Measurements from ENCODE around the gene CLEC4M.

Gene CLEC4M

GRCh38 chr19:7762719-7763293 is at the start of gene CLEC4M:
Gene CLEC4M, plus strand, starts transcription at chr19:7763243. Its CDS starts 24 bp downstream, at chr19:7763267.
- DNase-seq (ENCODE audit: low read depth in 2 of 3, low spot score in 1 of 3) = no peak

GRCh38 chr19:7715671-7716070 is 47.4 kb upstream of the CLEC4M start:
- DNase-seq (ENCODE audit: low read depth in 2 of 3, low spot score in 1 of 3) = no peak

DNA sequence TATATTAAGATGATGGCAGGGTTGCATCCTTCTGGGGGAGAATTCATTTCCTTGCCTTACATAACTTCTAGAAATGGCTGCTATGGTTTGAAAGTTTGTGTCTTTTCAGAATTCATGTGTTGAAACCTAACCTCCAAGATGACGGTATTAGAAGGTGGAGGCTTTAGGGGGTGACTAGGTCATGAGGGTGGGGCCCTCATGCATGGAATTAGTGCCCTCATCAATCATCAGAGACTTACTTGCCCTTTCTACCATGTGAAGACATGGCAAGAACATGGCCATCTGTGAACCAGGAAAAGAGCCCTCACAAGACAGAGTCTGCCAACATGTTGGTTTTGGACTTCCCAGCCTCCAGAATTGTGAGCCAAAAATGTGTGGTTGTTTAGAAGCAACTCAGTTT is 46.3 kb upstream of the CLEC4M start:
- no peak for DNase-seq (ENCODE audit: low read depth in 2 of 3, low spot score in 1 of 3)

GRCh38 chr19:7718668-7719067 is 44.4 kb upstream of the CLEC4M start:
- no peak for DNase-seq (ENCODE audit: low read depth in 2 of 3, low spot score in 1 of 3)

DNA sequence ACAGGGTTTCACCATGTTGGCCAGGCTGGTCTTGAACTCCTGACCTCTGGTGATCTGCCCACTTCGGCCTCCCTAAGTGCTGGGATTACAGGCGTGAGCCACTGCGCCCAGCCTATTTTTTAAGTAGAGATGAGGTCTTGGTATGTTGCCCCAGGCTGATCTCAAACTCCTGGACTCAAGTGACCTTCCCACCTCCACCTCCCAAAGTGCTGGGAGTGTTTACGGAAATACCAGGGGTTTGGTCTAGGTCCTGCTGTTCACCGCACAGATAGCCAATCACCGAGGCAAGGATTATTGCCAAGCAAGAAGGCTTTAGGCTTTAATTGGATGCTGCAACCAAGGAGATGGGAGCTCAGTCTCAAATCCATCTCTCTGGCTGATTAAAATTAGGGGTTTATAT is 42.7 kb upstream of the CLEC4M start:
- DNase-seq (ENCODE audit: low read depth in 2 of 3, low spot score in 1 of 3) = no peak

DNA sequence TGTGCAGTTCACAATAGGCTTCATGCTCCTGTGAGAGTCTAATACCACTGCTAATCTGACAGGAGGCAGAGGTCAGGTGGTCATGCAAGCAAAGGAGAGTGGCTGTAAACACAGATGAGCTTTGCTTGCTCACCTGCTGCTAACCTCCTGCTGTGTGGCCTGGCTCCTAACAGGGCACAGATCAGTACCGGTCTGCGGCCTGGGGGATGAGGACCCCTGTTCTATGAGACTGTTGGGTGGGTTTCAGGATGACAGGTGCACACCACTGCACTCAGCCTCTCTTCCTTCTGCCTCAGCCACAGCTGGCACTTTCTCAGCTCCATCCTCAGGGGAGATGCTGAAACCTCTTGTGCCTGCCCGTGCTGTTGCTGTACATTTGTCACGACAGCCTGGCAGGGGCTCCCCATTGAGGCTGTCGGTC is 40.8 kb upstream of the CLEC4M start:
- DNase-seq (ENCODE audit: low read depth in 2 of 3, low spot score in 1 of 3) = no peak

- DNase-seq (ENCODE audit: low read depth in 2 of 3, low spot score in 1 of 3) = no peak
Observed at GRCh38 chr19:7725791-7726190, 37.3 kb upstream of the CLEC4M start.

GRCh38 chr19:7729211-7729610 is 33.8 kb upstream of the CLEC4M start:
- no peak for DNase-seq (ENCODE audit: low read depth in 2 of 3, low spot score in 1 of 3)

DNA sequence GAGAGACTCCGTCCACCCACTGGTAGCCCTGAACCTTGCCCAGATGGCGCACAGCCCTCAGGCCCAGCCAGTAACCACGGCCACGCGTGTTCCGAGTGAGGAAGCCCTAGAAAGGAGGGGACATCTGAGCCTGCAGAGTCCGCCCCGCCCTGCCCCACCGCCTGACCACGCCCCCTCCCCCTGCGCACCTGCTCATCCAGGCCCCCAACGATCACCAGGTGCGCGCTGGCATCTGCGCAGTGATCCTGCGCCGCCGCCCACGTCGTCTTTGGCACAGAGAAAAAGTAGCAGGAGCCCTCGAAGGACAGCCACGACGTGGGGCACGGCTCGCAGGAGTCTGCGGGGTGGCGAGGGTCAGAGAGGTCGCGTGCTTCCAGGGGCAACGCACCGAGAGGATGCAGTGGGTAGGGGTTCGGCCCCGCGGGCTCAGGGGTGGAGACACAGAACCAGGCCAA is 33.2 kb upstream of the CLEC4M start:
- DNase-seq (ENCODE audit: low read depth in 2 of 3, low spot score in 1 of 3) = no peak

- DNase-seq (ENCODE audit: low read depth in 2 of 3, low spot score in 1 of 3) = no peak
Observed at GRCh38 chr19:7730286-7731217, 32.5 kb upstream of the CLEC4M start.

DNA sequence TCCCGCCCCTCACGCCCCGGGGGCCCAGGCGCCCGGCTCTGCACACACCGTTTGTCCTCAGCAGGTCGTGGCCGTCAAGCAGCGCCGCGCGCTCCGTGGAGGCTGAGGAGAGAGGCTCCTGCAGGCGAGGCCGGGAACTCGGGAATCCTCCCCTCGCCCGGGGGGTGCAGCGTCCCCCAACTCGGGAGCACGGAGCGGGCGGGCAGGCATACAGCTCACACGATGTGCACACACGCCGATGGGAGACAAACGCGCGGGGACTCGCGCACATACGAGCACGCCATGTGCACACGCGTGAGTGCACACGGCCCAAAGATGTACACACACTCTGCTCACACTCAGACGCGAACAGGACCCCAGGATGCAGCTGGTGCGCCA is 31.8 kb upstream of the CLEC4M start:
- DNase-seq (ENCODE audit: low read depth in 2 of 3, low spot score in 1 of 3) = no peak

- DNase-seq (ENCODE audit: low read depth in 2 of 3, low spot score in 1 of 3) = no peak
Observed at GRCh38 chr19:7731615-7732014, 31.4 kb upstream of the CLEC4M start.

DNA sequence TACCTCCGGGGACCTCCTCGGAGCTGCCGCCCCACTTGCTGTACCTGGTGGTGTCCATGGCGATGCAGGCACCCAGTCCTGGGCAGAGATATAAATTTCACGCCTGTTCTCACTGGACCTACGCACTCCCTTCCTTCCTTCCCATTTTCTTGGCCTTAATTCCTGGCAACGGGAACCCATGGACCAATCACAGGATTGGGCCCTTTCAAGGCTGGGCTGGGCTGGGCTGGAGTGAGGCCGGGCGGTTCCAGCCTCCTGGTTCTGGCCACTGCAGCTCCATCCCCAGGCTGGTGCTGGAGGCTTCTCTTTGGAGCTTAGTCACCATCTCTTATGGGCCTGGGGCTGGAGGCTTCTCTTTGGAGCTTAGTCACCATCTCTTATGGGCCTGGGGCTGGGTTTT is 31.0 kb upstream of the CLEC4M start, which contains the start of gene CLEC4G:
Gene CLEC4G (minus strand): TSS at position 66 of the 400 bp plus-strand sequence. CDS start 8 bp downstream, at position 58.
- no peak for DNase-seq (ENCODE audit: low read depth in 2 of 3, low spot score in 1 of 3)

DNA sequence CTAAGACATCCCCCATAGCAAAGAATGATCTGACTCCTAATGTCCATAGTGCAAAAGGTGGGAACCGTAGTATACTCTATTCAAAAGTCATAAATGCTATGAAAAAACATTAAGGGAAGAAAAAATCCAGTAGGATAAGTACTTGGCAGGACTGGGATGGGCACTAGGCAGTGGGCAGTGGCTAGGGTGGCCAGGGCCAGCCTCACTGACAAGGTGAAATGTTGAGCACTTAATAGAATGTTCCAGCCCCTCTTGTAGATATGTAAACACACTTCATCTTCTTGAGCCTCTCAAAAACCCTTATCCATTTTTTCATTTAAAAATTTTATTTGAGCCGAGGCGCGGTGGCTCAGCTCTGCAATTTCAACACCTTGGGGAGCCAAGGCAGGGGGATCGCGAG is 29.7 kb upstream of the CLEC4M start:
- no peak for DNase-seq (ENCODE audit: low read depth in 2 of 3, low spot score in 1 of 3)

DNA sequence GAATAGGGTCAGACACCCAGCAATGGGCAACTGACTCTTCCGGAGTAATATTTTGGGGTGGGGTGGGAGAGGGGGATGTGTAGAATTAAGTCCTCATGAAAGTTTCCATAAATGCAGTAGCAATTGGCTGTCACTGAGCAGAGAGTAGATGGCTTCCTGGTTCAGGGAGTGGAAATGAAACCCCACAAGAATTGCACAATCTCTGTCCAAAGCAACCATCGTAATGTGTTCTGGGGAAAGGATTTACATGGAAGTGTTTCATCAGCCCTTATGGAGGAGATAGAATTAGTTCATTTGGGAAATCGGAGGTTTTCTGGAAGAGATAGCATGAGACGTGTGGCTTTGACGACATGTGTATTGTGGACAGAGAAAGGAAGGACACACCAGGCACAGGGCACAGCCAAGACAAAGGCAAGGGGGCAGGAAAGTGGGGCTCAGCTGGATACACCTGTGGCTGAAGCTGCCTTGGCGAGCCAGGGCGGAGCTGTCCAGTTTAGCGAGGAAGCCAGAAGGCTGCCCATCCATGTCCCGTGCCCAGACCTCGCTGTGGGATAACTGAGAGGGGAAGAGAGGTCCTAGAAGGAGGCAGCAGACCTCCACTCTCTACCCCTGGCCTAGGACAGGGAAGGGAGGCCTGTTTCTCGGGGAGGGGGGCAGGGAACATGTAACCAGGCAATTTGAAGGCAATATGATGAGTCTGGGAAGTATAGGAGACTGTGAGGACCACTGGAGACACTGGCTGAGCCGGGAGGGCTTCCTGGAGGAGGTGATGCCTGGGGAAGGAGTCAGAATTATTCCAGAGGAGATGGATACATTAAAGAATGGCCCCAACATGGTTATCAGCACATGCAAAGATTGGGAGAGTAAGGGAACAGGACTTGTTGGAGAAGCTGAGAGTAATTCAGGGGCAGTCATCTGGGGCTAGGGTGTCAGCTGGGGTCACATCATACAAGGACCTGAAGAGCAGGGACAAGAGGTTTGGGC is 28.5 kb upstream of the CLEC4M start:
- no peak for DNase-seq (ENCODE audit: low read depth in 2 of 3, low spot score in 1 of 3)

- no peak for DNase-seq (ENCODE audit: low read depth in 2 of 3, low spot score in 1 of 3)
Observed at GRCh38 chr19:7736148-7736547, 26.9 kb upstream of the CLEC4M start.

DNA sequence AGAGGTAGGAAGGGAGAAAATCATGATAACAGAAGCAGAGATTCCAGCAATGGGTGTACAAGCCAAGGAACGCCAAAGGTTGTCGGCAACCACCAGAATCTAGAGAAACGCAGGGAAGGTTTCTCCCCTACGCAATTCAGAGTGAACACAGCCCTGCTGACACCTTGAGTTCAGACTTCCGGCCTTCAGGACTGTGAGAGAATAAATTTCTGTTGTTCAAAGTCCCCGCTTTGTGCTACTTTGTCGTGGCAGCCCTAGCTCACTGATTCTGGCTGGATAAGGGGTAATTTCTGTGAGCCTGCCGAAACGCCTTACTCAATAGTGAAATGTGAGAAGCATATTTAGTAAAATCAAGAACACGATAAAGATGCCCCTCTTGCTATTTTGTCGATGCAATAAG is 25.8 kb upstream of the CLEC4M start:
- no peak for DNase-seq (ENCODE audit: low read depth in 2 of 3, low spot score in 1 of 3)

DNA sequence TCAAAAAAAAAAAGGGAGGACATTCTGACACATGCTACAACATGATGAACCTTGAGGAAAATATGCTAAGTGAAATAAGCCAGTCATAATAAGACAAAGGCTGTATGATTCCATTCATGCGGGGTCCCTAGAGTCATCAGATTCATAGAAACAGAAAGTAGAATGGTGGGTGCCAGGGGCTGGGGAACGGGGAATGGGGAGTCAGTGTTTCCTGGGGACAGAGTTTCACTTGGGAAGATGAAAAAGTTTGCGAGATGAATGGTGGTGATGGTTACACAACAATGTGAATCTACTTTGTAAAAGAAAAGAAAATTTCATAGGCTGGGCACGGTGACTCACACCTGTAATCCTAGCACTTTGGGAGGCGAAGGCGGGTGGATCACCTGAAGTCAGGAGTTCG is 25.0 kb upstream of the CLEC4M start:
- peak; percentile 25 to 61 (median 45) for DNase-seq (ENCODE audit: low read depth in 2 of 3, low spot score in 1 of 3)

DNA sequence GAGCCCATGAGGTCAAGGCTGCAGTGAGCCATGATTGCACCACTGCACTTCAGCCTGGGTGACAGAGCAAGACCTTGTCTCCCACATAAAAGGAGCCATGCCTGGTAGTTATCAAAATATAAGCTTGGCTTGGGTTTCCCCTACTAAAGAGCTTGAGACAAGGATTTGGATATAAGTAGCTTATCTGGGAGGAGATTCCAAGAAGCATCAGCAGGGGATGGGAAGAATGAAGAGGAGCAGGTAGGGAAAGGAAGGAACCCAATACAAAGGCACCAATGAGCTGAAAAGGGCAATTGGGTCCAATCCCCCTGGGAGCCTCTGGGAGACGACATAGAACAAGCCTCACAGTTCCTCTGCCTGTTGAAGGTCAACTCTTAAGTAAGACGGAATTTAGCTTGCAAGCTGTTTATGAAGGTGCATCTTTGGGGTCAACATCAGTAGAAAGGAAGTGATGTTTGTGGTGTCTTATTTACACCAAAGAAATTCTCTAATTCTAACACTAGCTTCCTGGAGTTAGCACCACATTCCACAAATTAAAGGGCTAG is 23.8 kb upstream of the CLEC4M start:
- DNase-seq (ENCODE audit: low read depth in 2 of 3, low spot score in 1 of 3) = no peak

DNA sequence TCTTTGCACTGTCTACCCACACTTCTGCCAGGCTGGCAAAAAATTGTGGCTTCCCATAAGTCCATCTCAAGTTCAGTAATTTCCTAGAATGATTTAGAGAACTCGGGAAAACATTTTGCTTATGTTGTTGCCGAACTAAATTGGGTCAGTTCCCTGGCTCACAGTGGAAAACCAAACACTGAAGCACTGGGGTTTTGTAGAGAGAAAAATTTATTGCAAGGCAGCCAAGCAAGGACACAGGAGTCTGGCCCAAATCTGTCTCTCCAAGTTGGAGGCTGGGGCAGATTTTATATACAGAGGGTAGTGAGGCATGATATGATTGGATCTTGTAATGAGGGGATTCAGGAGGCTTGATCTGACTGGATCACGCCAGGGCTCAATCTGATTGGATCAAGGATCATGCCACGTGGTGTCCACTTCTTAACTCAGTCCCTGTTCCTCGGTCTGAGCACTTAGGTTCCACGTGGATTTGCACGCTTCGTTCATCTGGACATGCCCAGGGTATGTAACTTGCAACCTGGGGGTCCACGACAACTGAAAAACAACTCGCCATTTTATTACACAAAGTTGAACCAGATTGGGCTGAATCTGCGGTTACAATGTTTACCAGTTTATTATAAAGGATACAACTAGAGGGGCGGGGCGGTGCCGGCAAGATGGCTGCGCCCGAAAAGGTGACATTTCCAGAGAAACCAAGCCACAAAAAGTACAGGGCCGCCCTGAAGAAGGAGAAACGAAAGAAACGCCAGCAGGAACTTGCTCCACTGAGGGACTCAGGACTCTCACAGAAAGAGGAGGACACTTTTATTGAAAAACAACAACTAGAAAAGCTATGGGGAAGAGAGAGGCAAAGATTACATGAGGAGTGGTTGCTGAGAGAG is 23.0 kb upstream of the CLEC4M start:
- no peak for DNase-seq (ENCODE audit: low read depth in 2 of 3, low spot score in 1 of 3)

Data from stimulated activated CD4-positive, alpha-beta T cell treated with anti-CD3 and anti-CD28 coated beads, Interleukin-12 subunit alpha, Interleukin-12 subunit beta, amount 100 ng/mL, for 48 hours (primary cell).